ENCODE measurements around the gene SLC25A3. TPM values are rescaled to one million over a fixed set of nuclear protein-coding genes. Genes with fewer than 3 reads are reported as not detected.
"Not testable (repeated sequence)": the region's sequence is repeated elsewhere in the genome, so short reads cannot be mapped to it uniquely, and the experiment has no call there.

Gene SLC25A3
- total RNA-seq, 1 donor from 2014 or later = 956 TPM

GRCh38 chr12:98575013-98575412 lies 18.5 kb upstream of the SLC25A3 start:
- Histone ChIP-seq H3F3A (ENCODE audit: low read depth) (no peaks in the 10 kb centered on the region), H3K27me3 (no peaks in the 10 kb centered on the region), H3K4me1 (no peaks in the 10 kb centered on the region), H3K9ac (no peak overlapping the region), H3K27ac (no peak overlapping the region), H2AFZ (replicated peaks) (no peak overlapping the region), H3K9me3 (ENCODE audit: low read depth) (no peaks in the 10 kb centered on the region), H4K20me1 (ENCODE audit: low read depth) (no peaks in the 10 kb centered on the region), H3K36me3 (no peaks in the 10 kb centered on the region), H3K4me3 (no peak overlapping the region), H3K79me2 (ENCODE audit: low read depth) (no peaks in the 10 kb centered on the region), H3K4me2 (no peak overlapping the region)
- H3K27me3 Mint-ChIP-seq (ENCODE audit: insufficient read depth, low read depth) = peaks cover 2% of the 10 kb centered on the region
- DNase-seq (ENCODE audit: low spot score) = no peak
- H3K36me3 Mint-ChIP-seq = no peaks in the 10 kb centered on the region
- no peak overlapping the region for H3K4me3 Mint-ChIP-seq
- H3K4me1 Mint-ChIP-seq = no peaks in the 10 kb centered on the region
- H3K9me3 Mint-ChIP-seq = no peaks in the 10 kb centered on the region
- no peak overlapping the region for H3K27ac Mint-ChIP-seq
- TF ChIP-seq CTCF (IDR thresholded peaks at IDR 0.05) (no peak), EZH2 (IDR thresholded peaks at IDR 0.05) (no peak), EZH2phosphoT487 (IDR thresholded peaks at IDR 0.05) (no peak)

GRCh38 chr12:98576795-98577194 lies 16.7 kb upstream of the SLC25A3 start:
- H3K4me3 Mint-ChIP-seq; H3K36me3 ChIP-seq; H3K4me3 ChIP-seq; H3K27ac ChIP-seq; H3K4me2 ChIP-seq; H3F3A ChIP-seq (ENCODE audit: low read depth); H3K4me1 ChIP-seq; H3K4me1 Mint-ChIP-seq; H3K9me3 Mint-ChIP-seq; H3K27me3 Mint-ChIP-seq (ENCODE audit: insufficient read depth, low read depth); H3K36me3 Mint-ChIP-seq; H3K9ac ChIP-seq; H3K9me3 ChIP-seq (ENCODE audit: low read depth); H3K79me2 ChIP-seq (ENCODE audit: low read depth); H2AFZ ChIP-seq (replicated peaks); H3K27me3 ChIP-seq; H4K20me1 ChIP-seq (ENCODE audit: low read depth); DNase-seq (ENCODE audit: low spot score); H3K27ac Mint-ChIP-seq: not testable (repeated sequence)

- Mint-ChIP-seq H3K27me3 (ENCODE audit: insufficient read depth, low read depth) (no peaks in the 10 kb centered on the region), H3K4me1 (no peaks in the 10 kb centered on the region), H3K36me3 (no peaks in the 10 kb centered on the region), H3K4me3 (no peak overlapping the region), H3K27ac (no peak overlapping the region), H3K9me3 (no peaks in the 10 kb centered on the region)
- H4K20me1 ChIP-seq (ENCODE audit: low read depth) = no peaks in the 10 kb centered on the region
- no peaks in the 10 kb centered on the region for H3K9me3 ChIP-seq (ENCODE audit: low read depth)
- H3K4me2 ChIP-seq = no peak overlapping the region
- no peaks in the 10 kb centered on the region for H3K4me1 ChIP-seq
- TF ChIP-seq CTCF (IDR thresholded peaks at IDR 0.05) = no peak
- no peak for TF ChIP-seq EZH2phosphoT487 (IDR thresholded peaks at IDR 0.05)
- TF ChIP-seq EZH2 (IDR thresholded peaks at IDR 0.05) = no peak
- H3K79me2 ChIP-seq (ENCODE audit: low read depth) = no peaks in the 10 kb centered on the region
- no peak overlapping the region for H3K4me3 ChIP-seq
- no peak for DNase-seq (ENCODE audit: low spot score)
- H3F3A ChIP-seq (ENCODE audit: low read depth) = no peaks in the 10 kb centered on the region
- no peak overlapping the region for H2AFZ ChIP-seq (replicated peaks)
- no peaks in the 10 kb centered on the region for H3K36me3 ChIP-seq
- H3K27me3 ChIP-seq = no peaks in the 10 kb centered on the region
- H3K27ac ChIP-seq = no peak overlapping the region
- no peak overlapping the region for H3K9ac ChIP-seq
These were observed 15.1 kb upstream of the SLC25A3 start for GRCh38 chr12:98578392-98578791.

- no peaks in the 10 kb centered on the region for H4K20me1 ChIP-seq (ENCODE audit: low read depth)
- no peak overlapping the region for H3K9ac ChIP-seq
- no peaks in the 10 kb centered on the region for H3K9me3 Mint-ChIP-seq
- no peaks in the 10 kb centered on the region for H3K27me3 Mint-ChIP-seq (ENCODE audit: insufficient read depth, low read depth)
- H3F3A ChIP-seq (ENCODE audit: low read depth) = no peaks in the 10 kb centered on the region
- no peaks in the 10 kb centered on the region for H3K79me2 ChIP-seq (ENCODE audit: low read depth)
- no peaks in the 10 kb centered on the region for H3K4me1 ChIP-seq
- no peak overlapping the region for H3K4me2 ChIP-seq
- no peak overlapping the region for H2AFZ ChIP-seq (replicated peaks)
- H3K4me1 Mint-ChIP-seq = no peaks in the 10 kb centered on the region
- no peaks in the 10 kb centered on the region for H3K9me3 ChIP-seq (ENCODE audit: low read depth)
- TF ChIP-seq EZH2phosphoT487 (IDR thresholded peaks at IDR 0.05) (no peak), CTCF (IDR thresholded peaks at IDR 0.05) (no peak), EZH2 (IDR thresholded peaks at IDR 0.05) (no peak)
- no peaks in the 10 kb centered on the region for H3K36me3 Mint-ChIP-seq
- no peaks in the 10 kb centered on the region for H3K36me3 ChIP-seq
- H3K27ac Mint-ChIP-seq = no peak overlapping the region
- H3K4me3 ChIP-seq = no peak overlapping the region
- H3K27me3 ChIP-seq = no peaks in the 10 kb centered on the region
- H3K27ac ChIP-seq = no peak overlapping the region
- no peak overlapping the region for H3K4me3 Mint-ChIP-seq
- DNase-seq (ENCODE audit: low spot score) = no peak
These were observed 14.7 kb upstream of the SLC25A3 start for GRCh38 chr12:98578821-98579220.
